PC-9 (cell line): Measurements from ENCODE around the gene THOC1. TPM values are rescaled to one million over a fixed set of nuclear protein-coding genes. Genes with fewer than 3 reads are reported as not detected.

Source experiments
- BruUV-seq: library from RNA; stranded (reverse); fragments of 400-500 nt; replicated peaks from 2 replicates; lab custom pipeline; 2021; lab: Mats Ljungman, UMichigan
- CTCF ChIA-PET: fragments of 300-600 bp; sonication (Branson Sonifier 250); formaldehyde crosslinking; loops from one replicate; lab custom pipeline; 2022; ENCODE audit warnings: antibody characterized with exemption; lab: Charles Lee
- POLR2A ChIA-PET: fragments of 300-600 bp; sonication (Branson Sonifier 250); formaldehyde crosslinking; loops from one replicate; lab custom pipeline; 2022; ENCODE audit warnings: antibody characterized with exemption; ENCODE audit not compliant: unreplicated experiment; lab: Charles Lee
- DNase-seq, 2 experiments: peaks; one replicate each; pipeline versions ENCODE4 v3.0.0 to v3.0.0-alpha.2; 2015 to 2022; ENCODE audit warnings: mixed read lengths in 1 of 2
- H2AFZ ChIP-seq: fragments of 200-600 bp; sonication (generic); 2 replicates; pipeline ENCODE4 v1.8.1; 2017; ENCODE audit warnings: antibody characterized with exemption
- H3F3A ChIP-seq: fragments of 200-600 bp; sonication (generic); 2 replicates; pipeline ENCODE4 v1.8.1; 2017; ENCODE audit warnings: antibody characterized with exemption, mild to moderate bottlenecking, low read depth; ENCODE audit not compliant: insufficient read depth
- H3K27ac ChIP-seq: fragments of 200-600 bp; sonication (generic); 2 replicates; pipeline ENCODE4 v1.6.1; 2016; ENCODE audit warnings: mixed run types
- H3K27me3 ChIP-seq: fragments of 200-600 bp; sonication (generic); 2 replicates; pipeline ENCODE4 v1.6.1; 2016; ENCODE audit warnings: low read depth, mixed run types; ENCODE audit not compliant: insufficient read depth
- H3K36me3 ChIP-seq: fragments of 200-600 bp; sonication (generic); 2 replicates; pipeline ENCODE4 v1.6.1; 2016; ENCODE audit warnings: low read depth, mixed run types
- H3K4me1 ChIP-seq: fragments of 200-600 bp; sonication (generic); replicated peaks from 2 replicates; pipeline ENCODE4 v1.6.1; 2016; ENCODE audit warnings: mixed run types; ENCODE audit not compliant: insufficient read depth
- H3K4me2 ChIP-seq: fragments of 200-600 bp; sonication (generic); 2 replicates; pipeline ENCODE4 v1.6.1; 2017; ENCODE audit warnings: mixed run types
- H3K4me3 ChIP-seq: fragments of 200-600 bp; sonication (generic); 2 replicates; pipeline ENCODE4 v1.6.1; 2016; ENCODE audit warnings: mixed run types
- H3K79me2 ChIP-seq: fragments of 200-600 bp; sonication (generic); 2 replicates; pipeline ENCODE4 v1.6.1; 2017; ENCODE audit warnings: low read depth, mixed run types
- H3K9me2 ChIP-seq: fragments of 200-600 bp; sonication (generic); 2 replicates; pipeline ENCODE4 v1.8.1; 2017; ENCODE audit warnings: mild to moderate bottlenecking; ENCODE audit not compliant: insufficient read depth
- H3K9me3 ChIP-seq: fragments of 200-600 bp; sonication (generic); 2 replicates; pipeline ENCODE4 v1.8.1; 2016; ENCODE audit warnings: low read depth; ENCODE audit not compliant: insufficient read depth
- H4K20me1 ChIP-seq: fragments of 200-600 bp; sonication (generic); 2 replicates; pipeline ENCODE4 v1.8.1; 2017; ENCODE audit not compliant: insufficient read depth
- EZH2 ChIP-seq: fragments of 200-600 bp; sonication (generic); IDR thresholded peaks from 2 replicates; pipeline ENCODE4 v1.8.0; 2017; ENCODE audit warnings: antibody characterized with exemption, low read depth
- intact Hi-C: fragments of 100-400 bp; cut with micrococcal nuclease; formaldehyde crosslinking; loops from one replicate; pipeline ENCODE4 v1.10.0; 2022; ENCODE audit not compliant: unreplicated experiment
- total RNA-seq: library from RNA; stranded (reverse); gene quantifications from 2 replicates; pipeline ENCODE4 v1.2.3, GENCODE V29; 2021
- TF ChIP-seq, protein P1 (sequence below): fragments of 200-600 bp; sonication (generic); conservative IDR thresholded peaks from 2 replicates; pipeline ENCODE4 v1.6.1; 2017; ENCODE audit warnings: mixed run types, antibody characterized with exemption, mild to moderate bottlenecking, moderate library complexity

Gene THOC1
- total RNA-seq, 1 experiment from 2014 or later: 55.6 TPM

DNA sequence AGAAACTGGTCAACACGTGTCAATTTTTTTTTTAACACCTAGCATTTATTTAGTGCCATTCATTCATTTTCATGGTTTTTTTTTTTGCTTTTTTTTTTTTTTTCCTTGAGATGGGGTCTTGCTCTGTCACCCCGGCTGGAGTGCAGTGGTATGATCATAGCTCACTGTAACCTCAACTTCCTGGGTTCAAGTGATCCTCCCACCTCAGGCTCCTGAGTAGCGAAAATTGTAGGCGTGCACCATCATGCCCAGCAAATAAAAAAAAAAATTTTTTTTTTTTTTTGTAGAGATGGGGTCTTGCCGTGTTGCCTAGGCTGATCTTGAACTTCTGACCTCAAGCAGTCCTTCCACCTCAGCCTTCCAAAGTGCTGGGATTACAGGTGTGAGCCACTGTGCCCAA is 88.3 kb downstream of the THOC1 start:
- no TSS peak for BruUV-seq
- intact Hi-C loops: loop anchor here (5.0 kb wide), 1 partner anchor 38 kb away; no protein-coding TSS in a partner anchor
- peaks cover 8% of the 10 kb centered on the region for H3F3A ChIP-seq
- H3K4me1 ChIP-seq: no peaks in the 10 kb centered on the region
- peaks cover 19% of the 10 kb centered on the region; the same call in 1 of the 2 replicates for H4K20me1 ChIP-seq
- H3K4me2 ChIP-seq: no peak overlapping the region
- POLR2A ChIA-PET: no interaction called here
- CTCF ChIA-PET: no interaction called here
- no peaks in the 10 kb centered on the region for H3K9me2 ChIP-seq
- H3K79me2 ChIP-seq: peaks cover 16% of the 10 kb centered on the region; the same call in 1 of the 2 replicates
- no peak overlapping the region for H2AFZ ChIP-seq
- no peak overlapping the region for H3K27ac ChIP-seq
- H3K27me3 ChIP-seq: no peaks in the 10 kb centered on the region
- no peak overlapping the region for H3K4me3 ChIP-seq
- TF ChIP-seq EZH2: no peak
- TF ChIP-seq, protein P1, sequence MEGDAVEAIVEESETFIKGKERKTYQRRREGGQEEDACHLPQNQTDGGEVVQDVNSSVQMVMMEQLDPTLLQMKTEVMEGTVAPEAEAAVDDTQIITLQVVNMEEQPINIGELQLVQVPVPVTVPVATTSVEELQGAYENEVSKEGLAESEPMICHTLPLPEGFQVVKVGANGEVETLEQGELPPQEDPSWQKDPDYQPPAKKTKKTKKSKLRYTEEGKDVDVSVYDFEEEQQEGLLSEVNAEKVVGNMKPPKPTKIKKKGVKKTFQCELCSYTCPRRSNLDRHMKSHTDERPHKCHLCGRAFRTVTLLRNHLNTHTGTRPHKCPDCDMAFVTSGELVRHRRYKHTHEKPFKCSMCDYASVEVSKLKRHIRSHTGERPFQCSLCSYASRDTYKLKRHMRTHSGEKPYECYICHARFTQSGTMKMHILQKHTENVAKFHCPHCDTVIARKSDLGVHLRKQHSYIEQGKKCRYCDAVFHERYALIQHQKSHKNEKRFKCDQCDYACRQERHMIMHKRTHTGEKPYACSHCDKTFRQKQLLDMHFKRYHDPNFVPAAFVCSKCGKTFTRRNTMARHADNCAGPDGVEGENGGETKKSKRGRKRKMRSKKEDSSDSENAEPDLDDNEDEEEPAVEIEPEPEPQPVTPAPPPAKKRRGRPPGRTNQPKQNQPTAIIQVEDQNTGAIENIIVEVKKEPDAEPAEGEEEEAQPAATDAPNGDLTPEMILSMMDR: no peak
- no peak for DNase-seq
- H3K9me3 ChIP-seq: no peaks in the 10 kb centered on the region
- H3K36me3 ChIP-seq: peaks cover 35% of the 10 kb centered on the region

DNA sequence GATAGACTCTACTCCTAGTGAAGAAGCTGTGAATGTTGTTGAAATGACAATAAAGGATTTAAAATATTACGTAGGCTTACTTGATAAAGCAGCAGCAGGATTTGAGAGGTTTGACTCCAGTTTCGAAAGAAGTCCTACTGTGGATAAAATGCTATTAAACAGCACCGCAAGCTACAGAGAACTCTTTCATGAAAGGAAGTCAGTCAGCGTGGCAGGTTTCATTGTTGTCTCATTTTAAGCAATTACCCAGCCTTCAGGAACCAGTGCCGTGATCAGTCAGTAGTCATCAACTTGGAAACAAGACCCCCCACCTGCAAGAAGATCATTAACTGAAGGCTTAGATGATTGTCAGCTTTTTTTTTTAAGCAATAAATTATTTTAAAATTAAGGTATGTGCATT is 95.5 kb downstream of the THOC1 start:
- CTCF ChIA-PET: interaction anchor here (0.6 kb wide), 1 partner anchor 75 kb away, joined by 3 read pairs; no protein-coding TSS in a partner anchor
- POLR2A ChIA-PET: no interaction called here

More for the DNA sequence above, 95.5 kb downstream of the THOC1 start:
- H3K36me3 ChIP-seq: peaks cover 12% of the 10 kb centered on the region; the same call in 1 of the 2 replicates
- no peak overlapping the region for H3K4me3 ChIP-seq
- no TSS peak for BruUV-seq
- intact Hi-C loops: no loop called here
- H3K9me2 ChIP-seq: no peaks in the 10 kb centered on the region
- no peak overlapping the region for H3K4me2 ChIP-seq
- H3K4me1 ChIP-seq: no peaks in the 10 kb centered on the region
- H3F3A ChIP-seq: peaks cover 5% of the 10 kb centered on the region
- H3K79me2 ChIP-seq: peaks cover 9% of the 10 kb centered on the region; the same call in 1 of the 2 replicates
- no peaks in the 10 kb centered on the region for H3K9me3 ChIP-seq
- TF ChIP-seq, protein P1: no peak
- TF ChIP-seq EZH2: no peak
- DNase-seq: no peak
- peaks cover 17% of the 10 kb centered on the region; the same call in 1 of the 2 replicates for H4K20me1 ChIP-seq
- H3K27ac ChIP-seq: no peak overlapping the region
- no peak overlapping the region for H2AFZ ChIP-seq
- no peaks in the 10 kb centered on the region for H3K27me3 ChIP-seq

Other genes with a start within 250 kb of the THOC1 start
- gene TUBB8B, start 218.4 kb downstream of the THOC1 start, total RNA-seq: not detected in 2 replicates
- gene USP14, start 109.5 kb downstream of the THOC1 start, total RNA-seq: 66.6 and 83.8 TPM in 2 replicates
- gene COLEC12, start 232.7 kb upstream of the THOC1 start, total RNA-seq: not detected in 2 replicates